GM19099 (cell line): Measurements from ENCODE around the gene UBXN6.

Experiments
- POLR2A ChIP-seq: IDR thresholded peaks from 3 replicates; pipeline ENCODE4 v1.6.1; 2011; ENCODE audit warnings: low read depth; ENCODE audit not compliant: insufficient read length; ENCODE audit errors: extremely low read depth

UBXN6 gene

DNA sequence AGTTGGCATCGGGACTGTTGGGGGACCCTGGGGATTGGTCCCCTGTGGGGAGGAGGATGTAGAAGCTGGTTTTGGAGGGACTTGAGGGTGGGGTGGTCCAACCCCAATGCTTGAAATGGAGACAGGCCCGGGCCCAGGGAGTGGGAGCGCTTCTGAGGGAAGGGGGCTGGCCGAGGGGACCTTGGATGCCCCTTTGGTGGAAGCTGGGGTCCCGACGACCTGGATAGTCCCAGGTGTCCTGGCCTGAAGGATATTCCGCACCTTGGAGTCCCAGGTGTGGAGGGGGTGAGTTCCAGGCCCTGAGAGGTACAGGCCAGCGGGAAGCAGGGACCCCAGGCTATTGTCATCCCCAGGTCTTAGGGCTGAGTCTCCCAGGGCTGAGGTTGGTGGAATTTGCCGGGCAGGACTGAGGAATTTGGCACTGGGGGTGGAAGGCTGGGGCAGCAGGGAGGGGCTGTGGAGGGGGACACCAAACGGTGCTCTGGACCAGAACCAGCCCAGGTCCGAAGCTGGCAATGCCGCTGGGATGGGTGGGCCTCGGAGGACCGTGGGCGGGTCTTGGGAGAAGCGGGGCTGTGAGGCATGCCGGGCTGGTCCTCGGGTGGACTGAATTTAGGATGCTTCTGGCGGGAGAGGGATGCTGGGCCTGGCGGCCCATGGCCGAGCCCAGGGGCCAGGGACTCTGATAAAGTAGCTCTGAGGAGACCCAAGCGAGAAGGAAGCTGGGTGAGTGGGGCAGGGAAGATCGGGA lies 16.3 kb upstream of the UBXN6 start:
- no peak for TF ChIP-seq POLR2A

DNA sequence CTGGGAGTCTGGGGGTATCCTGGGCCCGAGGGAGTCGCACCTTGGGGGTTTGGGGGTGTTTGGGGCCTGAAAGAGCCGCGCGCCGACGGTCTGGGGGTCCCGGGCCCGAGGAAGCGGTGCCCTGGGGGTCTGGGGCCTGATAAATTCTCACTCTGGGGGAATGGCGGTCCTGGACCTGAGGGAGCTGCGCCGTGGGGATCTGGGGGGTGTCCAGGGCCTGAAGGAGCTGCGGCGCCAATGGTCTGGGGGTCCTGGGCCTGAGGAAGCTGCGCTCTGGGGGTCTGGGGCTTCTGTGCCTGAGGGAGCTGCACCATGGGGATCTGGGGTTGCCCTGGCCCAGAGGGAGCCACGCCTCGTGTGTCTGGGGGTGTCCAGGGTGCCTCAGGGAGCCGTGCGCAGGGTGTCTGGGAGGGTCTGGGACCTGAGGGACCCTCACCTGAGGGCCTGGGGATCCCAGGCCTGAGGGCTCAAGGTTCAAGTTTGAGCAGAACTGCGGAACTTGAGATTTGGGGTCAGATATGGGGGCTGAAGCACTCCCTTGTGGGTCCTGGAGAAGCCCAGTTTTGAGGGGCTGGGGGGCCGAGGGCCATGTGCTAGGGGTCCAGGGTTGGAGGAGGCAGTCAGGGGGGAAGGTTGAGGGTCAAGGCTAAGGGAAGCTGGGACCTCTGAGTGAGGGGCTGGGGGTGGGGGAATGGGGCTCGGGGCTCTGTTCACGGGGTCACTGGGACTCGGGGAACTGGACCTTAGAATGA lies 15.6 kb upstream of the UBXN6 start:
- no peak for TF ChIP-seq POLR2A

DNA sequence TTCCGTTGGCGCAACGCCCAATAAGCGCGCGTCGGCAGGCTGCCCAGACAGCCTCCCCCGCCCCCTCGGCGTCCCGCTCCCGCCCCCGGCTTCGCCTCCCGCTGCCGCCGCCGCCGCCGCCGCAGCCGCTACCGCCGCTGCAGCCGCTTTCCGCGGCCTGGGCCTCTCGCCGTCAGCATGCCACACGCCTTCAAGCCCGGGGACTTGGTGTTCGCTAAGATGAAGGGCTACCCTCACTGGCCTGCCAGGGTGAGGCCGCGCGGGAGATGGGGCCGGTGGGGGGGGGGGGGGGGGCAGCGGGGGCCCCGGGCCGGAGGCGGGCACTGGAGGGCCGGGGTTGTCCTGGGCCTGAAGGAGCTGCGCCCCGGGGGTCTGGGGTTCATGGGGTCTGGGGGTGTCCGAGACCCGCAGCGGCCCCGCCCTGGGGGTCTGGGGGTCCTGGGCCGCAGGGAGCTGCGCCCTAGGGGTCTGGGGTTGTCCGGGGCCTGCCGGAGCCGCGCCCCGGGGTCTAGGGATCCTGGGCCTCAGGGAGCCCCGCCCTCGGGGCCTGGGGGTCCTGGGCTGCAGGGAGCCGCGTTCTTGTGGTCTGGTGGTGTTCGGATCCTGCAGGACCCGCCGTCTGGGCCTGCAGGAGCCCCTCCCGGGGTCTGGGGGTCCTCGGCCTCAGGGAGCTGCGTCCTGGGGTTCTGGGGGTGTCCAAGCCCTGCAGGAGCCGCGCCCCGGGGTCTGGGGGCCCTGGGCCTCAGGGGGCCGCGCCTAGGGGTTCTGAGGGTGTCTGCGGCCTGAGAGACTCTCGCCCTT lies 14.8 kb upstream of the UBXN6 start, which contains the start of gene HDGFL2:
Gene HDGFL2, plus strand, starts transcription at position 124 of the 801 bp plus-strand sequence. Its CDS starts 54 bp downstream, at position 178.
- peak; percentile 39 for TF ChIP-seq POLR2A

DNA sequence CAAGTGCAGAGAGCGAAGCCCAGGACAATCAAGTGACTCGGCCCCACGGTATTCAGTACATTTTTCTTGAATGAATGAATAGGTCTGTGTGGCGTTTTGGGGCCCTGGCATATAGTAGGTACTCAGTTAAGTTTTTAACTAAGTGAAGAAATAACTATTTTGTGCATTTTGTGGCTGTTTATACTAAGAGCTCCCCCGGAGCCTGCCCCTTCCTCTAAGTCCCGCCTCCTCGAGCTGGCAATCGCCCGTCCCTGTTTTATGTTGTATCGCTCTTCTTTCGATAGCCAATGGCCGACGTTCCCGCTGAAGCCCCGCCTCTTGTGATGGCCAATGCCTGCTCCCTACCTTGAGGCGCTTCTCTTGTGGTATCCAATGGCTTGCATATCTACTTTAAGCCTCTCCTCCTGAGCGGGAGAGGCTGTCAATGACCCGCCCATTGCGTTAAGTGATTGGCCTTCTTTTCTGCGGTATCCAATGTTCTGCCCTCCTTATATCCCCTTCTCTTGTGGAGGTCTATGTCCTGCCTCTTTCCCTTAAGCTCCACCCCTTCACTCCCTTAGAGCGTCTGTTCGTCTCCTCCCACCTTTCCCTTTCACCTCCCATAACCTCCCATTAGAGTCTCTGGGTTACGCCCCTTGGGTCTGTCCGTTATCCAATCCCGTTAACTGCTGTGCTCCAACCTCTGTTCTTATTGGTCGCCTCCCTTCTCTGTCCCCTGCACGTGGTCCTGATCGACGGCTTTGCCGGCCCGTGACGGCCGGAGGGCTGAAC lies 14.0 kb upstream of the UBXN6 start:
- peak; percentile 53 for TF ChIP-seq POLR2A

DNA sequence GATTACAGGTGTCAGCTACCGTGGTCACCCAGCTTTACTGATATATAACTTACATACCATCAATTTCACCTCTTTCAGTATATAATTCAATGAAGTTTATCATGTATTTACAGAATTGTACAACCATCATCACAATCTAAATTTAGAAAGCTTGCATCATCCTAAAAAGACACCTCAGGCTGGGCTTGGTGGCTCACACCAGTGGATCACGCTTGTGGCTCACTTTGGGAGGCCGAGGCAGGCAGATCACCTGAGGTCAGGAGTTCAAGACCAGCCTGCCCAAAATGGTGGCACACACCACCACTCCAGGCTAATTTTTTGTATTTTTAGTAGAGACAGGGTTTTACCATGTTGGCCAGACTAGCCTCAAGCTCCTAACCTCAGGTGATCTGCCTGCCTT lies 10.2 kb upstream of the UBXN6 start:
- TF ChIP-seq POLR2A = no peak

DNA sequence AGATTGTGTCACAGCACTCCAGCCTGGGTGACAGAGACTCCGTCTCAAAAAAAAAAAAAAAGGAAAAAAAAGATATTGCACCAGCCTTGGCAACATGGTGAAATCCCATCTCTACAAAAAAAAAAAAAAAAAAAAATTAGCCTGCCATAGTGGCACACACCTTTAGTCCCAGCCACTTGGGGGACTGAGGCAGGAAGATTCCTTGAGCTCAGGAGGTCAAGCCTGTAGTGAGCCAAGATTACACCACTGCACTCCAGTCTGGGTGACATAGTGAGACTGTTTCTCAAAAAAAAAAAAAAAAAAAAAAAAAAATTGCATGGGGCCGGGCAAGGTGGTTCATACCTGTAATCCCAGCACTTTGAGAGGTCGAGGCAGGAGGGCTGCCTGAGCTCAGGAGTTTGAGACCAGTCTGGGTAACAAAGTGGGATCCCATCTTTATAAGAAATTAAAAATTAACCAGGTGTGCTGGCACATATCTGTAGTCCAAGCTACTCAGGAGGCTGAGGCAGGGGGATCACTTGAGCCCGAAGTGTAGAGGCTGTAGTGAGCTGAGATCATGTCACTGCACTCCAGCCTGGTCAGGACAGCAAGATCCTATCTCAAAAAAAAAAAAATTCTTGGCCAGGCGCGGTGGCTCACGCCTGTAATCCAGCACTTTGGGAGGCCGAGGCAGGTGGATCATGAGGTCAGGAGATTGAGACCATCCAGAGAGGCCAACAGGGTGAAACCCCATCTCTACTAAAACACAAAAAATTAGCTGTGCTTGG lies 7.4 kb upstream of the UBXN6 start:
- no peak for TF ChIP-seq POLR2A

DNA sequence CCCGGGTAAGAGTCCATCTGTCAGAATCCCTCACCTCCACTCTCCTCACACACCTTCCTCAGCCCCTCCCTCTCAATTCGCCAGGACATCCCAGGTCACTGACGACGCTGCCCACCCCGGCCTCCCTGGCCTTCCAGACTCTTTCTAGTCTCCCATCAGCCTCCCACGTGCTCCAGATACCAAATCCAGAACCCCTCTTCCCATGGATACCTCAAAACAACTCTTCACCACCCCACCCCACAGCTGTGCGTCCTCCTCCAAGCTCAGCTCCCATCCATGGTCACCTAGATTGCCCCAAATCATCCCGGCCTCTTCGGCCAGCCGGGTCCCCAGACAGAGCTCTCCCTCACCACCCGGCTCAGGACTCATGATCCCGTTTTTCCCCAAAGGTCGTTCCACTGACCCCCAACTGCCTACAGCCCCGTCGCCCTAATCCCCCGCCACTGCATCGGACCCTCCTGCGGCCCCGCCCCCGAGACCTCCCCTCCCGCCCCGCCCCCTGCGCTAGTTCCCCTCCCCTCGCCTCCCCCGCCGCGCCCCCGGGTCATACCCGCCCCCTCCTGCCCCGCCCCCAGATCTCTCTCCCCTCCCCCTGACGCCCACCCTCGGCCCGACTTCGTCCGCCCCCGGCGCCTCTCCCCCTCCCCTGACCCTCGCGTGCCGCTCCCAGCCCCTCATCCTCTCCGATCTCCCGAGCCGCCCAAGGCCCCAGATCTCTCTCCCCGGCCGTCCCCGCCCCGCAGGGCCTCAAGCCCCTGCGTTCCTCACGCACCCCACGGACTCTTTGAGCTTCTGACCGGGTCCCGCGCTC lies 546 bp downstream of the UBXN6 start:
- TF ChIP-seq POLR2A = no peak

DNA sequence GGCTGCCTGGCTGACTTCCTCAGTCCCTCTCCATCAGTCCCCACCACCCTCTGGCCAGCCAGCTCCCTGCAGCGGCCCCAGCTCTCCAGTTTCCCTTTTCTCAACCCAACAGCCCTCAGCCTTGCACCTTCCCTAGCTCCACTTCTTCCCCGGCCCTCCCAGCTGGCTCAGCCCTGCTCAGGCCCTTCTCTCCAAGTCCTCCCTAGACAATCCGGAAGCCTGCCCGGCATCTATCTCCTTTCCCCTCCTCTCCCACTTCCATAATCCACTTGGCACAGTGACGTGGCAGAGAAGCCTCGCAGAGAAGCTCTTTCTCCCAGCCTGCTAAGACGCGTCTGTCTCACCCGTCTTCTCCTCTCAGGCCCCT lies 1.1 kb downstream of the UBXN6 start:
- TF ChIP-seq POLR2A = no peak

DNA sequence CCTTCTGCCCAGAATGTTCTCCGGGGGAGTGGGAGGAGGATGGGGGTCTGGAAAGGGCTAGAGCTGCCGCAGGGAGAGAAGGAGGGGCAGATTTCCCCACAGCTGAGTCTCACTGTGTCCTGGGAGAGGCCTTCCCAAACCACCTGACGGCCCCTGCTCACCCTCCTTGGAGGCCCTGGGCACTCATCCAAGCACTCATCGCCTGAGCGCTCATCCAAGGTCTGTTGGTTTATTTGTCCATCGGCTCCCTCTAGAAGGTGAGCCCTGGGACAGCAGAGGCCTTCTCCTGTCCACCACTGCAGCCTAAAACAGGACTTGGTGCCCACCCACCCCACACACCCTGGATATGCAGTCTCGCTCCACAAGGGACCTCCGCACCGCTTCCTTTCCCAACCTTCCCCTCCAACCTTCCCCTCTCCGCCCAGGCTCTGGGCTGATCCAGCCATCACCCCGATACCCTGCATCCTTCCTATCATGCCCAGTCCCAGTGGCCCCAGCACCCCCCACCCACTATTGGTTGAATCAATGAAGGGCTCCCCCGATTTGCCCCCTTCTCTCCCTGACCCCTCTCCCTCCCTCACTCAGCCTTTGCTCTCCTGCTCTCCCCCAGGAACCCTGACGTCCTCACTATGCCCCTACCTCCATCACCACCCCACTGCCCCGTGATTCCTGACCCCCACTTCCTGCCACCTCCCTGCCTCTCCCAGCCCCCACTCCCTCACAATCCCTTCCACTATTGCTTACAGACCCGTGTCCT lies 1.7 kb downstream of the UBXN6 start:
- no peak for TF ChIP-seq POLR2A

DNA sequence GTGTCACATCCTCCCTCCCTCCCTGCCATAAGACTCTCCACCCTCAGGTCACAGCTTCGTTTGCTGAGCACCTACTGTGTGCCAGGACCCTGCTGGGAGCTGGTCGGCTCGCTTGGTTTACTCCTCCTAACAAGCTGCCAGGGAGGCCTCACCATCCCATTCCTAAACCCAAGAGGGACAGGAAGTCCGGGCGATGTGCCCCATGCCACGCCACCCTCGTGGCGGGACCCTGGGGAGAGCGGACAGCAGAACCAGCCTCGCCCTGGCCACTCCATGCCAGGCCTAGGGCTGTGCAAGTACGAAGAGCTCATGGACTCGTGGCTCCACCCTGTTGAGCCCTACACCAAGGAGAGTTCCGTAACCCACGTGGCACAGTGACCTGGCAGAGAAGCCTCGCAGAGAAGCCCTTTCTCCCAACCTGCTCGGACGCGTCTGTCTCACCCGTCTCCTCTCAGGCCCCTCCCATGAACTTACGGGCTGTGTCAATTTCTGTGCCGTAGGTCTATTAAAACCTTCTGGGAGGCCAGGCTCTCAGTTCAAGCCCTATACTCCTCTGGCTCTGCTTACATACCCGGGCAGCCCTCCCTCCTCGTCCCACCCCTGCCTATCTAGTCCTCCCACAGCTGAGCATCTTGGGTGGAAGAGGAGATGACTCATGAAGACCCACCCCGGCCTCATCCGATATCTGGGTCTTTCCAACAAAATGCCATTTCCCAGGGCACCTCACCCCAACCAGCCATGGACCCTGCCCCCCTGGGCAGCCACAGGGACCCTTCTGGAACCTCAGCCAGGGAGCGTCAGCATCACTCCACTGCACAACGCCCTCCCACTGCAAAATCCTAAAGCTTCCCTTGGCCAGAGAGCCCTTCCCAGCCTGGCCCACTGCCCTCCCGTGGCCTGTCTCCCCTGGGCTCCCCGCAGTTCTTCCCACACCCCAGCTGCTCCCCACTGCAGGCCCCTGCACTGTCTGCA lies 2.6 kb downstream of the UBXN6 start:
- TF ChIP-seq POLR2A = no peak

DNA sequence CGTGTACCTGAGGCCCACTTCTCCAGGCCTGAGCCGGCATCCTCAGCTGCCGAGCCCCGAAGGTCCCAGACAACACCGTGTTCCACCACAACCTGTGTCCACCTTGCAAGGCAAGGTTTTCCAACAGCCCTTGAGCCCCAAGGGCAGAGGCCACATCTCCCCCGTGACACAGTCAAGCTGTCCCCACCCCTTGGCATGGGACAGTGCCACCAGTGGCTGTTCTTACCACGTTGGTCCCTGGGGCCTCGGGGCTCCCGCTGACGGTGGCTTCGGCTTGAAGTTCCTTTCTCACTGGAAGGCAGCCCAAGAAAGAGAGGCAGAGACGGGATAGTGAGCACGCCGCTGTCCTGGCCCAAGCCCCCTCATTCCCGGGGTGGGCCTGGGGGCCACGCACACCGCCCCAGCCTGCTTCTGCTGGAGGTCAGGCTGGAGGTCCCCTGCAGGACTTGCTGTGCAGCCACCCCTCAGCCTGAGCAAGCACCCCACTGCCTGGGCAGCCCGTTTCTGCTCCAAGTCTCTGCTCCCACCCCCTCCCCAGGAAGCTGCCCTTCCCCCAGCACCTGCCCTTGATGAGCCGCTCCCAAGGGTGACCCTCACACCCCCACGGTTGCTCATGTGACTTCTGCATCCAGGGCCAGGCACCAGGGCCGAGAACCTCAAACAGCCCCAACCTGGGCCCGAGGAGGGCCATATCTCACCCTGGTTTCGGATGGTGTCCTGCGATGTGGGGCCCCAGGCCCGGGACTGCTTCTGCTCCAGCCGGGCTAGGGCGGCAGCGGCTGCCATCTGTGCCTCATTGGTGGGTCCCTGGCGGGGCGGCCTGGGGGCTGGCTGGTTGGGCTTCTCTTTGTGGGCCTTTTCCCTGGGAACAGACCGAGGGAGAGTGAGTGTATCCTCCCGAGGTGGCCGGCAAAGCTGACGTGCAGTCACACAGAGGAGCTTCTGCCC lies 4.1 kb downstream of the UBXN6 start:
- TF ChIP-seq POLR2A = no peak
